HEK293 (cell line): ENCODE measurements around the gene CHCHD6.
A peak's percentile ranks its signal among the peaks of the same experiment; 100 is the strongest.

Experiments
- ZNF157 ChIP-seq: fragments of 450-650 bp; formaldehyde crosslinking; IDR thresholded peaks from 2 replicates; pipeline ENCODE4 v1.5.1; 2016; ENCODE audit warnings: missing biosample characterization, missing genetic modification characterization
- ZNF473 ChIP-seq: fragments of 450-650 bp; formaldehyde crosslinking; IDR thresholded peaks from 2 replicates; pipeline ENCODE4 v1.5.1; 2017; ENCODE audit warnings: missing biosample characterization, missing genetic modification characterization
- ZNF596 ChIP-seq: fragments of 450-650 bp; IDR thresholded peaks from 2 replicates; pipeline ENCODE4 v1.5.0; 2018; ENCODE audit warnings: missing biosample characterization, mild to moderate bottlenecking, missing genetic modification characterization, moderate library complexity
- ZSCAN23 ChIP-seq: fragments of 450-650 bp; formaldehyde crosslinking; IDR thresholded peaks from 2 replicates; pipeline ENCODE4 v1.5.1; 2016; ENCODE audit warnings: missing biosample characterization, missing genetic modification characterization
- TF ChIP-seq, protein P1 (sequence below): fragments of 450-650 bp; formaldehyde crosslinking; IDR thresholded peaks from 2 replicates; pipeline ENCODE4 v1.5.1; 2016; ENCODE audit warnings: missing biosample characterization, missing genetic modification characterization

DNA sequence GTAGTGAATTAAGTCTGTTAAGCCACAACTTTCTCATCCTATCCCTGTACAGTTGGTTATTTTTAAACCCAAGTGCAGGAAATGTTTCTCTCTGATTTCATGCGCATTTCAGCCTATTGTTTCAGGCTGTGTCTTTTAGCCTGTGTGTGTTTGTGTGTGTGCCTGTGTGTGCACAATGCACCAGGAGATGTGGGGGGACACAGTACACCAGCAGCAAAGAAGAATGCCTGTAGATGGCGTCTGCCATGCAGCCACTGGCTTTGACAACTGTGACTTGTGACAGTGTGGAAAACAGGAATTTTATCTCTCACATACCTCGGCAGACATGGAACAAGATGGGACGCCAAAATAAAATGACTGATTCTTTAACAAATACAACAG, 235.3 kb downstream of the CHCHD6 start:
- TF ChIP-seq ZSCAN23 (tag by site-specific recombination), result no peak
- TF ChIP-seq ZNF157 (tag by site-specific recombination), result no peak
- TF ChIP-seq, protein P1, sequence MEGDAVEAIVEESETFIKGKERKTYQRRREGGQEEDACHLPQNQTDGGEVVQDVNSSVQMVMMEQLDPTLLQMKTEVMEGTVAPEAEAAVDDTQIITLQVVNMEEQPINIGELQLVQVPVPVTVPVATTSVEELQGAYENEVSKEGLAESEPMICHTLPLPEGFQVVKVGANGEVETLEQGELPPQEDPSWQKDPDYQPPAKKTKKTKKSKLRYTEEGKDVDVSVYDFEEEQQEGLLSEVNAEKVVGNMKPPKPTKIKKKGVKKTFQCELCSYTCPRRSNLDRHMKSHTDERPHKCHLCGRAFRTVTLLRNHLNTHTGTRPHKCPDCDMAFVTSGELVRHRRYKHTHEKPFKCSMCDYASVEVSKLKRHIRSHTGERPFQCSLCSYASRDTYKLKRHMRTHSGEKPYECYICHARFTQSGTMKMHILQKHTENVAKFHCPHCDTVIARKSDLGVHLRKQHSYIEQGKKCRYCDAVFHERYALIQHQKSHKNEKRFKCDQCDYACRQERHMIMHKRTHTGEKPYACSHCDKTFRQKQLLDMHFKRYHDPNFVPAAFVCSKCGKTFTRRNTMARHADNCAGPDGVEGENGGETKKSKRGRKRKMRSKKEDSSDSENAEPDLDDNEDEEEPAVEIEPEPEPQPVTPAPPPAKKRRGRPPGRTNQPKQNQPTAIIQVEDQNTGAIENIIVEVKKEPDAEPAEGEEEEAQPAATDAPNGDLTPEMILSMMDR (tag by site-specific recombination), result peak; percentile 29; the same call in 1 of the 2 replicates
- TF ChIP-seq ZNF596 (tag by site-specific recombination), result no peak
- TF ChIP-seq ZNF473 (tag by site-specific recombination), result no peak
